KMS-11 (cell line): ENCODE results near the gene SLC12A4.
A peak's percentile ranks its signal among the peaks of the same experiment; 100 is the strongest.
"Not testable (repeated sequence)": the region's sequence is repeated elsewhere in the genome, so short reads cannot be mapped to it uniquely, and the experiment has no call there.

ENCODE experiments used
- H2AFZ ChIP-seq: fragments of 200-600 bp; sonication (generic); 2 replicates; pipeline ENCODE4 v1.6.1; 2016; ENCODE audit warnings: antibody characterized with exemption, mixed run types, low read depth
- H3K27ac ChIP-seq: fragments of 200-600 bp; sonication (generic); 2 replicates; pipeline ENCODE4 v1.6.1; 2016; ENCODE audit warnings: mild to moderate bottlenecking, mixed run types
- H3K27me3 ChIP-seq: fragments of 200-600 bp; sonication (generic); 2 replicates; pipeline ENCODE4 v1.6.1; 2017; ENCODE audit warnings: mild to moderate bottlenecking, low read depth, mixed run types, moderate library complexity; ENCODE audit not compliant: insufficient read depth
- H3K36me3 ChIP-seq: fragments of 200-600 bp; sonication (generic); 2 replicates; pipeline ENCODE4 v1.6.1; 2017; ENCODE audit warnings: mild to moderate bottlenecking, mixed run types; ENCODE audit not compliant: insufficient read depth
- H3K4me1 ChIP-seq: fragments of 200-600 bp; sonication (generic); 2 replicates; pipeline ENCODE4 v1.6.1; 2016; ENCODE audit warnings: mild to moderate bottlenecking, low read depth, mixed run types; ENCODE audit not compliant: poor library complexity, severe bottlenecking
- H3K4me2 ChIP-seq: fragments of 200-600 bp; sonication (generic); 2 replicates; pipeline ENCODE4 v1.7.0; 2016; ENCODE audit warnings: mild to moderate bottlenecking, mixed run types
- H3K4me3 ChIP-seq: fragments of 200-600 bp; sonication (generic); IDR thresholded peaks from 2 replicates; pipeline ENCODE4 v1.6.1; 2017; ENCODE audit warnings: low read depth, low read length, mixed read lengths; ENCODE audit not compliant: insufficient read depth
- H3K79me2 ChIP-seq: fragments of 200-600 bp; sonication (generic); 2 replicates; pipeline ENCODE4 v1.6.1; 2016; ENCODE audit warnings: low read depth, mixed run types; ENCODE audit not compliant: insufficient read depth
- H3K9ac ChIP-seq: fragments of 200-600 bp; sonication (generic); 2 replicates; pipeline ENCODE4 v1.6.1; 2016; ENCODE audit warnings: mild to moderate bottlenecking, mixed run types
- H4K20me1 ChIP-seq: fragments of 200-600 bp; sonication (generic); 2 replicates; pipeline ENCODE4 v1.6.1; 2016; ENCODE audit warnings: mild to moderate bottlenecking, mixed run types; ENCODE audit not compliant: insufficient read depth
- CTCF ChIP-seq: fragments of 200-600 bp; sonication (generic); conservative IDR thresholded peaks from 2 replicates; pipeline ENCODE4 v1.6.1; 2017; ENCODE audit warnings: low read depth, mild to moderate bottlenecking, antibody characterized with exemption, low read length, moderate library complexity, mixed read lengths

The SLC12A4 gene

GRCh38 chr16:67975321-67976105 lies 7.1 kb upstream of the SLC12A4 start:
- Histone ChIP-seq H3K36me3 (no peaks in the 10 kb centered on the region), H3K9ac (peak overlapping the region; percentile 26; the same call in 1 of the 2 replicates)
- TF ChIP-seq CTCF, result no peak

GRCh38 chr16:67972285-67972684 lies 3.8 kb upstream of the SLC12A4 start:
- not testable (repeated sequence) for H3K4me2 ChIP-seq, H3K9ac ChIP-seq, H3K79me2 ChIP-seq, H3K27ac ChIP-seq, H4K20me1 ChIP-seq, H3K36me3 ChIP-seq, H2AFZ ChIP-seq, H3K4me3 ChIP-seq, H3K27me3 ChIP-seq
- H3K4me1 ChIP-seq, result peaks cover 33% of the 10 kb centered on the region

More at GRCh38 chr16:67975321-67976105, 7.1 kb upstream of the SLC12A4 start:
- Histone ChIP-seq H4K20me1 (no peaks in the 10 kb centered on the region), H3K4me1 (peaks cover 28% of the 10 kb centered on the region), H3K4me2 (peak overlapping the region; percentile 77), H3K27me3 (no peaks in the 10 kb centered on the region), H3K79me2 (no peaks in the 10 kb centered on the region), H2AFZ (peak overlapping the region; percentile 75), H3K27ac (peak overlapping the region; percentile 67), H3K4me3 (no peak overlapping the region)

DNA sequence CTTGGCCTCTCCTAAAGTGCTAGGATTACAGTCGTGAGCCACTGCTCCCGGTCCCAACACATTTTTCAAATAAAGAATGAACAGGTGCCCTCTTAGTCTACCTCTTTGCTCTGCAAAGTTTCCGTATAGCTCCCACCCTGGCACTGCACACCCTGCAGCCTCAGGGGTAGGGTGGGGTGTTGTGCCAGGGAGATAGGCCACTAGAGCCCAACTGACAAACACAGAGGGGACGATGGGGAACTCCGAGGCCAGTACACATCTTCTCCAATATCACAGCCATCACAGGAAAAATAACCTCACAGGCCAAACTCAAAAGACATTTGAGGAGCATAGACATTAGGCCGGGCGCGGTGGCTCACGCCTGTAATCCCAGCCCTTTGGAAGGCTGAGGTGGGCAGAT lies 2.7 kb upstream of the SLC12A4 start:
- H4K20me1 ChIP-seq, result no peaks in the 10 kb centered on the region
- H3K79me2 ChIP-seq, result no peaks in the 10 kb centered on the region
- H3K27ac ChIP-seq, result no peak overlapping the region
- no peak overlapping the region for H3K4me2 ChIP-seq
- no peak overlapping the region for H2AFZ ChIP-seq
- H3K27me3 ChIP-seq, result no peaks in the 10 kb centered on the region
- no peak for TF ChIP-seq CTCF
- H3K4me1 ChIP-seq, result peaks cover 36% of the 10 kb centered on the region
- H3K4me3 ChIP-seq, result no peak overlapping the region
- no peaks in the 10 kb centered on the region for H3K36me3 ChIP-seq
- no peak overlapping the region for H3K9ac ChIP-seq

DNA sequence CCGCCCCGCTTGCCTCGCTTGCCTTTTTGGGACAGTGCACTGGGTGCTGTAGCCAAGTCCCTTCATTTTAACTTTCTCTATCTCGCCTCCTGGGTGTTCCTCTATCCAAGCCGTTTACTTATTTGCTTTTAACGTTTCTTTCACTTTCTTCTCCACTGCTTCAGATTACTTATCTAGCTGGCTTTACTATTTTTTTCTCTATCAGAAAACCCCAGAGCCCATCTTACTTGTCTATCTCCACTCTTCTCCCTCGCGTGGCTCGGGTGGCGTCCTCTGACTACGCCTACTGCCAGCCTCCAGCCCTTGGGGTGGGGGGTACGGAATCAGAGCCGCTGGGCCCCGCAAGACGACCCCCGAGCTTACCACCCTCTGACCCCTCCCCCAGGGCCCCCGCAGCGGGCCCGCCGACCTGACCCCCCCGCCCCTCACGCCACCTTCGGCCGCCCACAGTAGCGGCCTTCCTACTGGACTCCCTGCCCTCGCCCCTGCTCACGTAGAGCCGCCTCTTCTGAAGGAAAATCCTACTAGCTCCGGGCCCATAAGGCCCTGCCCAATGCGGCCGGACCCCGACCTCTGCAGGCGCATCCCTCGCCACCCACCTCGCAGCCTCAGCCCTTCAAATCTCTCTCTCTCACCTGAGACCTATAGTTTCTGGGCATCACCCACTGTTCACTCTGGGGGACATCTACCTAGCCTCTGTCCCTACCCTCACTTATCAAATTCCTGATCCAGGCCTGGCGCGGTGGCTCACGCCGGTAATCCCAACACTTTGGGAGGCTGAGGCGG lies 1.0 kb upstream of the SLC12A4 start:
- no peaks in the 10 kb centered on the region for H3K36me3 ChIP-seq
- H3K4me2 ChIP-seq, result peak overlapping the region; percentile 81
- peaks cover 36% of the 10 kb centered on the region for H3K4me1 ChIP-seq
- H3K27ac ChIP-seq, result no peak overlapping the region
- H4K20me1 ChIP-seq, result no peaks in the 10 kb centered on the region
- no peak overlapping the region for H3K9ac ChIP-seq
- no peak overlapping the region for H3K4me3 ChIP-seq
- H3K27me3 ChIP-seq, result no peaks in the 10 kb centered on the region
- no peak for TF ChIP-seq CTCF
- H3K79me2 ChIP-seq, result no peaks in the 10 kb centered on the region
- peak overlapping the region; percentile 92 for H2AFZ ChIP-seq
